Measurements from ENCODE around the gene SLC35F1. TPM values are rescaled to one million over a fixed set of nuclear protein-coding genes. Genes with fewer than 3 reads are reported as not detected.

SLC35F1 gene
- total and polyA plus RNA-seq, 10 of the 15 experiments (the other 5 are each of a cell fraction or from before 2014, with no cell fraction given) = 0.01 TPM; not detected in 9

DNA sequence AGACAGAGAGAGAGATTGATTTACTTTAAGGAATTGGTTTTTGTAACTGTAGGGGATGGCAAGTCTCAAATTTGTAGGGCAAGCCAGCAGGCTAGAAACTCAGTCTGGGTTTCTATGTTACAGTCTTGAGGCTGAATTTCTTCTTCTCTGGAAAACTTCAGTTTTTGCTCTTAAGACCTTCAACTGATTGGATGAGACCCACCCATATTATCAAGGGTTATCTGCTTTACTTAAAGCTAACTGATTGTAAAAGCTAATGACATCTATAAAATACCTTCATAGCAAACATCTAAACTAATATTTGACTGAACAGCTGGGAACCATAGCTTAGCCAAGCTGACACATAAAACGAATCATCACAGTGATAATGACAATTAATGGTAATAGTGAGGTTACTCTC is 22.4 kb downstream of the SLC35F1 start (continued):
- TF ChIP-seq KAT2A (conservative IDR thresholded peaks at IDR 0.05; ENCODE audit: control insufficient read depth, low read depth, low read length) = no peak
- TF ChIP-seq, protein P1, sequence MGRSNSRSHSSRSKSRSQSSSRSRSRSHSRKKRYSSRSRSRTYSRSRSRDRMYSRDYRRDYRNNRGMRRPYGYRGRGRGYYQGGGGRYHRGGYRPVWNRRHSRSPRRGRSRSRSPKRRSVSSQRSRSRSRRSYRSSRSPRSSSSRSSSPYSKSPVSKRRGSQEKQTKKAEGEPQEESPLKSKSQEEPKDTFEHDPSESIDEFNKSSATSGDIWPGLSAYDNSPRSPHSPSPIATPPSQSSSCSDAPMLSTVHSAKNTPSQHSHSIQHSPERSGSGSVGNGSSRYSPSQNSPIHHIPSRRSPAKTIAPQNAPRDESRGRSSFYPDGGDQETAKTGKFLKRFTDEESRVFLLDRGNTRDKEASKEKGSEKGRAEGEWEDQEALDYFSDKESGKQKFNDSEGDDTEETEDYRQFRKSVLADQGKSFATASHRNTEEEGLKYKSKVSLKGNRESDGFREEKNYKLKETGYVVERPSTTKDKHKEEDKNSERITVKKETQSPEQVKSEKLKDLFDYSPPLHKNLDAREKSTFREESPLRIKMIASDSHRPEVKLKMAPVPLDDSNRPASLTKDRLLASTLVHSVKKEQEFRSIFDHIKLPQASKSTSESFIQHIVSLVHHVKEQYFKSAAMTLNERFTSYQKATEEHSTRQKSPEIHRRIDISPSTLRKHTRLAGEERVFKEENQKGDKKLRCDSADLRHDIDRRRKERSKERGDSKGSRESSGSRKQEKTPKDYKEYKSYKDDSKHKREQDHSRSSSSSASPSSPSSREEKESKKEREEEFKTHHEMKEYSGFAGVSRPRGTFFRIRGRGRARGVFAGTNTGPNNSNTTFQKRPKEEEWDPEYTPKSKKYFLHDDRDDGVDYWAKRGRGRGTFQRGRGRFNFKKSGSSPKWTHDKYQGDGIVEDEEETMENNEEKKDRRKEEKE (IDR thresholded peaks at IDR 0.05) = no peak
- no peak for TF ChIP-seq CHD1 (IDR thresholded peaks at IDR 0.05; ENCODE audit: low read depth, low read length)

DNA sequence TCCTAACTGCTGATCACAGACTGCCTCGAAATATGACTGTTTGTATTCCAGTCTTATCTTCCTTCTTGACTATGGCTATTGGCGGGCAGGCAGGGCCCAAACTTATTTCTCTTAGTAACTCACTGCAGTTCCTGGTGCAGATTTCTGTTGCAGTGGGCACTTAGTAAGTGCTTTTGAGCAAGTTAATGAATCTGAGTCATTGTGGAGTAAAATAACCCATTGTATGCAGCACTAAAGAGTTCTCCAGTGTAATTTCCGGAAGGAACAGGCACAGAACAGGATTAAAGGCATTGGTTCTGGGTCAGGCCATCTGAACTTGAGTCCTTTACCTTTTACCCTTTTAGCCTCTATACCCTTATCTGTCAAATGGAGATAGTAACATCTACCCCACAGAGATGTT is 23.6 kb downstream of the SLC35F1 start:
- CTCF ChIA-PET = no interaction called here
- intact Hi-C loops (cut with micrococcal nuclease; ENCODE audit: unreplicated experiment) = no loop called here
- ATAC-seq = no peak
- TF ChIP-seq POLR2A (IDR thresholded peaks at IDR 0.05; ENCODE audit: low read depth, low read length) = no peak
- TF ChIP-seq, protein P2, sequence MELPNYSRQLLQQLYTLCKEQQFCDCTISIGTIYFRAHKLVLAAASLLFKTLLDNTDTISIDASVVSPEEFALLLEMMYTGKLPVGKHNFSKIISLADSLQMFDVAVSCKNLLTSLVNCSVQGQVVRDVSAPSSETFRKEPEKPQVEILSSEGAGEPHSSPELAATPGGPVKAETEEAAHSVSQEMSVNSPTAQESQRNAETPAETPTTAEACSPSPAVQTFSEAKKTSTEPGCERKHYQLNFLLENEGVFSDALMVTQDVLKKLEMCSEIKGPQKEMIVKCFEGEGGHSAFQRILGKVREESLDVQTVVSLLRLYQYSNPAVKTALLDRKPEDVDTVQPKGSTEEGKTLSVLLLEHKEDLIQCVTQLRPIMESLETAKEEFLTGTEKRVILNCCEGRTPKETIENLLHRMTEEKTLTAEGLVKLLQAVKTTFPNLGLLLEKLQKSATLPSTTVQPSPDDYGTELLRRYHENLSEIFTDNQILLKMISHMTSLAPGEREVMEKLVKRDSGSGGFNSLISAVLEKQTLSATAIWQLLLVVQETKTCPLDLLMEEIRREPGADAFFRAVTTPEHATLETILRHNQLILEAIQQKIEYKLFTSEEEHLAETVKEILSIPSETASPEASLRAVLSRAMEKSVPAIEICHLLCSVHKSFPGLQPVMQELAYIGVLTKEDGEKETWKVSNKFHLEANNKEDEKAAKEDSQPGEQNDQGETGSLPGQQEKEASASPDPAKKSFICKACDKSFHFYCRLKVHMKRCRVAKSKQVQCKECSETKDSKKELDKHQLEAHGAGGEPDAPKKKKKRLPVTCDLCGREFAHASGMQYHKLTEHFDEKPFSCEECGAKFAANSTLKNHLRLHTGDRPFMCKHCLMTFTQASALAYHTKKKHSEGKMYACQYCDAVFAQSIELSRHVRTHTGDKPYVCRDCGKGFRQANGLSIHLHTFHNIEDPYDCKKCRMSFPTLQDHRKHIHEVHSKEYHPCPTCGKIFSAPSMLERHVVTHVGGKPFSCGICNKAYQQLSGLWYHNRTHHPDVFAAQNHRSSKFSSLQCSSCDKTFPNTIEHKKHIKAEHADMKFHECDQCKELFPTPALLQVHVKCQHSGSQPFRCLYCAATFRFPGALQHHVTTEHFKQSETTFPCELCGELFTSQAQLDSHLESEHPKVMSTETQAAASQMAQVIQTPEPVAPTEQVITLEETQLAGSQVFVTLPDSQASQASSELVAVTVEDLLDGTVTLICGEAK (IDR thresholded peaks at IDR 0.05; ENCODE audit: borderline replicate concordance) = no peak
- TF ChIP-seq ZNF24 (IDR thresholded peaks at IDR 0.05) = no peak
- TF ChIP-seq SUZ12 (IDR thresholded peaks at IDR 0.05; ENCODE audit: unreplicated experiment) = no peak
- TF ChIP-seq TARDBP (IDR thresholded peaks at IDR 0.05; ENCODE audit: borderline replicate concordance) = no peak
- no peak for TF ChIP-seq FOXK2 (IDR thresholded peaks at IDR 0.05)
- TF ChIP-seq NFIC (IDR thresholded peaks at IDR 0.05; ENCODE audit: low read depth, low read length) = no peak
- TF ChIP-seq, protein P3, sequence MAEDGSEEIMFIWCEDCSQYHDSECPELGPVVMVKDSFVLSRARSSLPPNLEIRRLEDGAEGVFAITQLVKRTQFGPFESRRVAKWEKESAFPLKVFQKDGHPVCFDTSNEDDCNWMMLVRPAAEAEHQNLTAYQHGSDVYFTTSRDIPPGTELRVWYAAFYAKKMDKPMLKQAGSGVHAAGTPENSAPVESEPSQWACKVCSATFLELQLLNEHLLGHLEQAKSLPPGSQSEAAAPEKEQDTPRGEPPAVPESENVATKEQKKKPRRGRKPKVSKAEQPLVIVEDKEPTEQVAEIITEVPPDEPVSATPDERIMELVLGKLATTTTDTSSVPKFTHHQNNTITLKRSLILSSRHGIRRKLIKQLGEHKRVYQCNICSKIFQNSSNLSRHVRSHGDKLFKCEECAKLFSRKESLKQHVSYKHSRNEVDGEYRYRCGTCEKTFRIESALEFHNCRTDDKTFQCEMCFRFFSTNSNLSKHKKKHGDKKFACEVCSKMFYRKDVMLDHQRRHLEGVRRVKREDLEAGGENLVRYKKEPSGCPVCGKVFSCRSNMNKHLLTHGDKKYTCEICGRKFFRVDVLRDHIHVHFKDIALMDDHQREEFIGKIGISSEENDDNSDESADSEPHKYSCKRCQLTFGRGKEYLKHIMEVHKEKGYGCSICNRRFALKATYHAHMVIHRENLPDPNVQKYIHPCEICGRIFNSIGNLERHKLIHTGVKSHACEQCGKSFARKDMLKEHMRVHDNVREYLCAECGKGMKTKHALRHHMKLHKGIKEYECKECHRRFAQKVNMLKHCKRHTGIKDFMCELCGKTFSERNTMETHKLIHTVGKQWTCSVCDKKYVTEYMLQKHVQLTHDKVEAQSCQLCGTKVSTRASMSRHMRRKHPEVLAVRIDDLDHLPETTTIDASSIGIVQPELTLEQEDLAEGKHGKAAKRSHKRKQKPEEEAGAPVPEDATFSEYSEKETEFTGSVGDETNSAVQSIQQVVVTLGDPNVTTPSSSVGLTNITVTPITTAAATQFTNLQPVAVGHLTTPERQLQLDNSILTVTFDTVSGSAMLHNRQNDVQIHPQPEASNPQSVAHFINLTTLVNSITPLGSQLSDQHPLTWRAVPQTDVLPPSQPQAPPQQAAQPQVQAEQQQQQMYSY (CRISPR knock-in tag; IDR thresholded peaks at IDR 0.05) = no peak
- TF ChIP-seq RB1 (IDR thresholded peaks at IDR 0.05; ENCODE audit: borderline replicate concordance) = no peak
- no peak for TF ChIP-seq KDM1A (IDR thresholded peaks at IDR 0.05; ENCODE audit: borderline replicate concordance)
- no peak for TF ChIP-seq CBX3 (IDR thresholded peaks at IDR 0.05; ENCODE audit: borderline replicate concordance, low read depth)

More for the DNA sequence above, 23.6 kb downstream of the SLC35F1 start:
- 14% methylated on average over 3 of the region's 3 CpGs for WGBS (ENCODE audit: insufficient coverage, insufficient replicate concordance, low lambda C conversion rate, missing lambda C conversion rate)
- Histone ChIP-seq H3K27me3 (replicated peaks in 1 of 2; ENCODE audit: control insufficient read depth in 2 of 2, insufficient read depth in 2 of 2, low read length in 1 of 2) (no peaks in the 10 kb centered on the region), H3K9me3 (replicated peaks; ENCODE audit: control insufficient read depth, insufficient read depth, low read length) (peaks cover 4% of the 10 kb centered on the region; the same call in 2 of the 3 replicates), H3K79me2 (ENCODE audit: control insufficient read depth, insufficient read depth, low read length) (no peaks in the 10 kb centered on the region), H3K36me3 (ENCODE audit: control insufficient read depth in 2 of 2, insufficient read depth in 2 of 2, low read length in 1 of 2) (no peaks in the 10 kb centered on the region), H3K4me2 (ENCODE audit: control insufficient read depth, insufficient read depth) (no peak overlapping the region), H3K27ac (ENCODE audit: control insufficient read depth, insufficient read depth) (no peak overlapping the region), H3K4me3 (no peak overlapping the region), H3K9ac (ENCODE audit: control insufficient read depth, insufficient read depth, low read length) (no peak overlapping the region), H4K20me1 (ENCODE audit: control insufficient read depth, insufficient read depth) (no peaks in the 10 kb centered on the region), H3K4me1 (ENCODE audit: control insufficient read depth, insufficient read depth, low read length) (no peaks in the 10 kb centered on the region), H2AFZ (ENCODE audit: control insufficient read depth, low read depth, low read length) (no peak overlapping the region)
- RAD21 ChIA-PET (ENCODE audit: unreplicated experiment) = no interaction called here
- DNase-seq (ENCODE audit: low read depth, low spot score) = no peak
- no peak for FAIRE-seq
- in situ Hi-C loops (cut with MboI) = no loop called here
- no TSS peak for BruUV-seq (replicated peaks)
- POLR2A ChIA-PET = no interaction called here
- SMC1A ChIA-PET (ENCODE audit: uncharacterized antibody, unreplicated experiment) = no interaction called here
